ENCODE results near the gene WDR26.

Gene WDR26

DNA sequence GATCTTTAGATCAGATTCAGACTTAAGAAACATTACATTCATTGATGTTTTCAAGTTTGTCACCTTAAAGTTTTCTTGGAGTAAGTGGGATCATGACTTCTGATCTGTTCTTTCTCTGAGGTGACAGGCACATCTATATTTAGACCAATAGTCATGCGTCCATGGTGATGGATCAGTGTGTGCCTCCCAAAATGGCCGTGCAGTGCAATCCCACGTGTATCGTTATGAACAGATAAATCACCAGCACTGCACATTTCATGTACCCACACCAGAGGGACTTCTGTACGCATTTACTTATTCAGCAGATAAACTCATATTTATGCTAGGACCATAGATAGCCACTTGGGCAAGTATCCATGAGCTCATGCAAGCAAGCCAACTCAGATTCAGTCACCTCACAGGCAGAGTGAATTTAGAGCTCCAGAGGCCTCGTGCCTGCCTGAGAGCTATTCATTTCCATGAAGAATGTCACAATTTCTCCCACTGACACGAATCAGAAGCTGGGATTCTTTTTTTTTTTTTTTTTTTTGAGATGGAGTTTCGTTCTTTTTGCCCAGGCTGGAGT lies 13.9 kb upstream of the WDR26 start:
- Histone ChIP-seq H3K36me3 (ENCODE audit: low read length) (no peaks in the 10 kb centered on the region), H4K20me1 (ENCODE audit: low read depth, low read length) (no peaks in the 10 kb centered on the region), H3K9ac (ENCODE audit: low read length) (no peak overlapping the region), H2AFZ (ENCODE audit: low read depth, low read length, severe bottlenecking) (no peak overlapping the region), H3K27me3 (ENCODE audit: low read length) (no peaks in the 10 kb centered on the region), H3K9me3 (ENCODE audit: insufficient read depth, low read length) (no peaks in the 10 kb centered on the region), H3K4me2 (ENCODE audit: low read depth, low read length, poor library complexity, severe bottlenecking) (no peak overlapping the region), H3K79me2 (ENCODE audit: insufficient read depth, low read length) (peaks cover 6% of the 10 kb centered on the region; the same call in 1 of the 2 replicates), H3K27ac (ENCODE audit: low read depth, low read length) (no peak overlapping the region), H3K4me3 (ENCODE audit: insufficient read depth, low read length, poor library complexity, severe bottlenecking) (no peak overlapping the region), H3F3A (ENCODE audit: insufficient read depth) (no peaks in the 10 kb centered on the region), H3K9me2 (replicated peaks; ENCODE audit: insufficient read depth, low read length) (no peaks in the 10 kb centered on the region)
- TF ChIP-seq, protein P1, sequence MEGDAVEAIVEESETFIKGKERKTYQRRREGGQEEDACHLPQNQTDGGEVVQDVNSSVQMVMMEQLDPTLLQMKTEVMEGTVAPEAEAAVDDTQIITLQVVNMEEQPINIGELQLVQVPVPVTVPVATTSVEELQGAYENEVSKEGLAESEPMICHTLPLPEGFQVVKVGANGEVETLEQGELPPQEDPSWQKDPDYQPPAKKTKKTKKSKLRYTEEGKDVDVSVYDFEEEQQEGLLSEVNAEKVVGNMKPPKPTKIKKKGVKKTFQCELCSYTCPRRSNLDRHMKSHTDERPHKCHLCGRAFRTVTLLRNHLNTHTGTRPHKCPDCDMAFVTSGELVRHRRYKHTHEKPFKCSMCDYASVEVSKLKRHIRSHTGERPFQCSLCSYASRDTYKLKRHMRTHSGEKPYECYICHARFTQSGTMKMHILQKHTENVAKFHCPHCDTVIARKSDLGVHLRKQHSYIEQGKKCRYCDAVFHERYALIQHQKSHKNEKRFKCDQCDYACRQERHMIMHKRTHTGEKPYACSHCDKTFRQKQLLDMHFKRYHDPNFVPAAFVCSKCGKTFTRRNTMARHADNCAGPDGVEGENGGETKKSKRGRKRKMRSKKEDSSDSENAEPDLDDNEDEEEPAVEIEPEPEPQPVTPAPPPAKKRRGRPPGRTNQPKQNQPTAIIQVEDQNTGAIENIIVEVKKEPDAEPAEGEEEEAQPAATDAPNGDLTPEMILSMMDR (IDR thresholded peaks at IDR 0.05; ENCODE audit: insufficient read depth, low read length, poor library complexity, severe bottlenecking) = no peak
- TF ChIP-seq EZH2phosphoT487 (conservative IDR thresholded peaks at IDR 0.05; ENCODE audit: low read length) = no peak

DNA sequence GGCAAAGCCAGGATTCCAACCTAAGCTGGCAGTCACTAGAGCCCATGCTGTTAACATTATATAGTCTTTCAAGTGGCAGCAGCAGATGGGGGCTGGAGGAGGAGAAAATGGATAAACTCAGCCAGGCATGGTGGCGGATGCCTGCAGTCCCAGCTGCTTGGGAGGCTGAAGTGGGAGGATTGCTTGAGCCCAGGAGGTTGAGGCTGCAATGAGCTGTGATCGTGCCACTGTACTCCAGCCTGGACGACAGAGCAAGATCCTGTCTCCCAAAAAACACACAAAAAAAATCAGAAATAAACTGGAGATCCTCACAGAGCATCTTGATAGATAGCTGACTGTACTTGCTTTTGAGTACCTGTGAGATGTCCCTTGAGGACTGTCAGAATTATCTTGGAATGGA lies 13.4 kb upstream of the WDR26 start:
- H2AFZ ChIP-seq (ENCODE audit: low read depth, low read length, severe bottlenecking) = no peak overlapping the region

DNA sequence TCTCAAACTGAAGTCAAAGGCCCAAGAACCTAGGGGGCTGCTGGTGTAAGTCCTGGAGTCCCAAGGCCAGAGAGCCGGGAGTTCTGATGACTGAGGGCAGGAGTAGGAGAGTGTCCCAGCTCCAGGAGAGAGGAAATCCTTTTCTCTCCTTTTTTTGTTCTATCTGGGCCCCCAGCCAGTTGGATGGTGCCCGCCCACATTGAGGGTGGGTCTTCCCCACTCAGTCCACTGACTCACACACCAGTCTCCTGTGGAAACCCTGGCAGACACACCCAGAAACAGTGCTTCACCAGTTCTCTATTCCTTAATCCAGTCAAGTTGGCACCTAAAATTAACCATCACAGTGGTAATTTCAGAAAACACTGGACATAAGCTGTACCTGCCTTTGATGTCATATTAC lies 12.7 kb upstream of the WDR26 start:
- no peak overlapping the region for H3K4me3 ChIP-seq (ENCODE audit: insufficient read depth, low read length, poor library complexity, severe bottlenecking)
- no peak overlapping the region for H3K27ac ChIP-seq (ENCODE audit: low read depth, low read length)
- H3F3A ChIP-seq (ENCODE audit: insufficient read depth) = no peaks in the 10 kb centered on the region
- no peaks in the 10 kb centered on the region for H3K27me3 ChIP-seq (ENCODE audit: low read length)
- H3K9ac ChIP-seq (ENCODE audit: low read length) = no peak overlapping the region
- H3K79me2 ChIP-seq (ENCODE audit: insufficient read depth, low read length) = peaks cover 6% of the 10 kb centered on the region; the same call in 1 of the 2 replicates
- no peaks in the 10 kb centered on the region for H3K9me2 ChIP-seq (replicated peaks; ENCODE audit: insufficient read depth, low read length)
- H3K9me3 ChIP-seq (ENCODE audit: insufficient read depth, low read length) = no peaks in the 10 kb centered on the region
- H2AFZ ChIP-seq (ENCODE audit: low read depth, low read length, severe bottlenecking) = no peak overlapping the region
- no peaks in the 10 kb centered on the region for H4K20me1 ChIP-seq (ENCODE audit: low read depth, low read length)
- no peaks in the 10 kb centered on the region for H3K36me3 ChIP-seq (ENCODE audit: low read length)
- H3K4me2 ChIP-seq (ENCODE audit: low read depth, low read length, poor library complexity, severe bottlenecking) = no peak overlapping the region
- no peak for TF ChIP-seq EZH2phosphoT487 (conservative IDR thresholded peaks at IDR 0.05; ENCODE audit: low read length)
- TF ChIP-seq, protein P1 (IDR thresholded peaks at IDR 0.05; ENCODE audit: insufficient read depth, low read length, poor library complexity, severe bottlenecking) = no peak

More for the DNA sequence above, 13.4 kb upstream of the WDR26 start:
- Histone ChIP-seq H3F3A (ENCODE audit: insufficient read depth) (no peaks in the 10 kb centered on the region), H3K9ac (ENCODE audit: low read length) (no peak overlapping the region), H3K27ac (ENCODE audit: low read depth, low read length) (no peak overlapping the region), H3K4me2 (ENCODE audit: low read depth, low read length, poor library complexity, severe bottlenecking) (no peak overlapping the region), H3K4me3 (ENCODE audit: insufficient read depth, low read length, poor library complexity, severe bottlenecking) (no peak overlapping the region), H3K27me3 (ENCODE audit: low read length) (no peaks in the 10 kb centered on the region), H3K9me2 (replicated peaks; ENCODE audit: insufficient read depth, low read length) (no peaks in the 10 kb centered on the region), H3K79me2 (ENCODE audit: insufficient read depth, low read length) (peaks cover 6% of the 10 kb centered on the region; the same call in 1 of the 2 replicates), H4K20me1 (ENCODE audit: low read depth, low read length) (no peaks in the 10 kb centered on the region), H3K9me3 (ENCODE audit: insufficient read depth, low read length) (no peaks in the 10 kb centered on the region), H3K36me3 (ENCODE audit: low read length) (no peaks in the 10 kb centered on the region)
- TF ChIP-seq, protein P1 (IDR thresholded peaks at IDR 0.05; ENCODE audit: insufficient read depth, low read length, poor library complexity, severe bottlenecking) = no peak
- TF ChIP-seq EZH2phosphoT487 (conservative IDR thresholded peaks at IDR 0.05; ENCODE audit: low read length) = no peak
